ENCODE data around the gene PPP2R5E. TPM values are rescaled to one million over a fixed set of nuclear protein-coding genes. Genes with fewer than 3 reads are reported as not detected.

PPP2R5E gene
- total RNA-seq, 1 donor from 2014 or later: 5.7 TPM

GRCh38 chr14:63470962-63471793, 72.0 kb downstream of the PPP2R5E start:
- no peaks in the 10 kb centered on the region for H3K27me3 ChIP-seq
- H3K4me1 ChIP-seq: peaks cover 0 to 31% of the 10 kb centered on the region in 2 donors
- no peak for TF ChIP-seq CTCF (IDR thresholded peaks at IDR 0.05)
- no peak overlapping the region for H3K4me3 ChIP-seq
- H3K27ac ChIP-seq: no peak overlapping the region
- no peaks in the 10 kb centered on the region for H3K9me3 ChIP-seq
- H3K36me3 ChIP-seq: no peaks in the 10 kb centered on the region
- DNase-seq (ENCODE audit: low spot score in 2 of 2): no peak
- intact Hi-C loops (cut with DNase I): no loop called here

GRCh38 chr14:63468294-63468693, 74.9 kb downstream of the PPP2R5E start:
- H3K4me1 ChIP-seq: peaks cover 0 to 30% of the 10 kb centered on the region in 2 donors
- no peak overlapping the region for H3K27ac ChIP-seq
- no peak for TF ChIP-seq CTCF (IDR thresholded peaks at IDR 0.05)
- H3K9me3 ChIP-seq: no peaks in the 10 kb centered on the region
- H3K36me3 ChIP-seq: no peaks in the 10 kb centered on the region
- H3K27me3 ChIP-seq: no peaks in the 10 kb centered on the region
- no peak for DNase-seq (ENCODE audit: low spot score in 2 of 2)
- intact Hi-C loops (cut with DNase I): no loop called here
- no peak overlapping the region for H3K4me3 ChIP-seq

- Histone ChIP-seq H3K4me3 (no peak overlapping the region), H3K4me1 (peaks cover 0 to 27% of the 10 kb centered on the region in 2 donors), H3K36me3 (no peaks in the 10 kb centered on the region), H3K27me3 (no peaks in the 10 kb centered on the region), H3K27ac (no peak overlapping the region), H3K9me3 (no peaks in the 10 kb centered on the region)
- intact Hi-C loops (cut with DNase I): no loop called here
- DNase-seq (ENCODE audit: low spot score in 2 of 2): no peak
- TF ChIP-seq CTCF (IDR thresholded peaks at IDR 0.05): no peak
These were observed 75.6 kb downstream of the PPP2R5E start for GRCh38 chr14:63467440-63468072.

- Histone ChIP-seq H3K27me3 (no peaks in the 10 kb centered on the region), H3K9me3 (no peaks in the 10 kb centered on the region), H3K4me1 (peaks cover 0 to 19% of the 10 kb centered on the region in 2 donors), H3K36me3 (no peaks in the 10 kb centered on the region), H3K27ac (no peak overlapping the region), H3K4me3 (no peak overlapping the region)
- TF ChIP-seq CTCF (IDR thresholded peaks at IDR 0.05): no peak
- intact Hi-C loops (cut with DNase I): no loop called here
- DNase-seq (ENCODE audit: low spot score in 2 of 2): no peak
These were observed 77.8 kb downstream of the PPP2R5E start for GRCh38 chr14:63465347-63465746.

- Histone ChIP-seq H3K27ac (no peak overlapping the region), H3K27me3 (no peaks in the 10 kb centered on the region), H3K36me3 (no peaks in the 10 kb centered on the region), H3K9me3 (no peaks in the 10 kb centered on the region), H3K4me1 (peaks cover 0 to 10% of the 10 kb centered on the region in 2 donors), H3K4me3 (no peak overlapping the region)
- no peak for DNase-seq (ENCODE audit: low spot score in 2 of 2)
- intact Hi-C loops (cut with DNase I): no loop called here
- no peak for TF ChIP-seq CTCF (IDR thresholded peaks at IDR 0.05)
These were observed 82.4 kb downstream of the PPP2R5E start for GRCh38 chr14:63460680-63461369.

All from ascending aorta (tissue), 2 donors.